Measurements from ENCODE around the gene SCARF2. TPM values are rescaled to one million over a fixed set of nuclear protein-coding genes. Genes with fewer than 3 reads are reported as not detected.
A peak's percentile ranks its signal among the peaks of the same experiment; 100 is the strongest.
"Not testable (repeated sequence)": the region's sequence is repeated elsewhere in the genome, so short reads cannot be mapped to it uniquely, and the experiment has no call there.

Gene SCARF2
- total RNA-seq, 2 experiments from 2014 or later, result 0.54 to 1.1 TPM

- Mint-ChIP-seq H3K4me1 (peaks cover 16% of the 10 kb centered on the region), H3K36me3 (no peaks in the 10 kb centered on the region), H3K4me3 (no peak overlapping the region), H3K9me3 (ENCODE audit: low read depth) (no peaks in the 10 kb centered on the region), H3K27ac (no peak overlapping the region), H3K27me3 (peaks cover 37% of the 10 kb centered on the region)
- ATAC-seq (no peak), DNase-seq (no peak)
- CTCF ChIA-PET, result interaction anchor here (0.6 to 1.4 kb wide), 2 partner anchors 21 to 31 kb away, joined by 4 read pairs; no protein-coding TSS in a partner anchor
Observed at GRCh38 chr22:20425566-20426258, 11.9 kb downstream of the SCARF2 start.

DNA sequence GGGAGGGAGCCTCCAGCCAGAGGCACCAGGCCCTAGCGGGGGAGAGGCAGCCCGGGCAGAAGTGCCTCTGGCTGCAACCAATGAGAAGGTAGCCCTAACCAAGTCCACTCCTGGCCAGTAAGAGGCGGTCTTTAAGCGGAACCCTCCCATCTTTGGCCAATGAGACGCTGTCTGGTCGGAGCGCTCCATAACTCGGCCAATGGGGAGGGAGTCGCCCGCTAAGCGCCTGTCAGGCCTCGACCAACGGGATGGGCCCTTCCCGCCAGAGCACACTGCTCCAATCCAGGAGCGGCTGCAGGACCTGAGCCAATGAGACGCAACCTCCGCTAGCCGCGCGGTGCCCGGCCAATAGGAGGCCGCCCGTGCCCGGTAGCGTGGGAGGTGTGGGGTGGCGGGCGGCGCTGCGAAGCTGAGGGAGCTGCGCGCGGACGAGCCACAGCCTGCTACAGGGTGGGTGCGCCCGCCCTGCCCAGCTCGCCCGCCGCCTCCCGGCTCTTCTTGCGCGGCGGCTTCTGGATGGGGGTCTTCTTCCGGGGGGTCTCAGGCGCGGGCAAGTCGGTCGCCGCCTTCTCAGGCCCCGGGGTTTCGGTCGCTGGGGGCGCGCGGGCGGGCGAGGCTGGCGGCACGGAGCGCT, 12.6 kb downstream of the SCARF2 start:
- peaks cover 10% of the 10 kb centered on the region for H3K4me1 Mint-ChIP-seq
- no peak overlapping the region for H3K4me3 Mint-ChIP-seq
- H3K36me3 Mint-ChIP-seq, result no peaks in the 10 kb centered on the region
- peaks cover 31% of the 10 kb centered on the region for H3K27me3 Mint-ChIP-seq
- DNase-seq (no peak), ATAC-seq (no peak)
- CTCF ChIA-PET, result interaction anchor here (0.6 to 1.4 kb wide), 2 partner anchors 22 to 32 kb away, joined by 4 read pairs; no protein-coding TSS in a partner anchor
- H3K9me3 Mint-ChIP-seq (ENCODE audit: low read depth), result no peaks in the 10 kb centered on the region
- no peak overlapping the region for H3K27ac Mint-ChIP-seq

- Mint-ChIP-seq H3K9me3 (ENCODE audit: low read depth) (no peaks in the 10 kb centered on the region), H3K27ac (no peak overlapping the region), H3K4me1 (peaks cover 7% of the 10 kb centered on the region), H3K27me3 (peaks cover 29% of the 10 kb centered on the region), H3K4me3 (no peak overlapping the region), H3K36me3 (no peaks in the 10 kb centered on the region)
- DNase-seq (no peak), ATAC-seq (no peak)
- CTCF ChIA-PET, result interaction anchor here (1.4 kb wide), 1 partner anchor 32 kb away, joined by 4 read pairs; no protein-coding TSS in a partner anchor
Observed at GRCh38 chr22:20424568-20424931, 13.1 kb downstream of the SCARF2 start.

DNA sequence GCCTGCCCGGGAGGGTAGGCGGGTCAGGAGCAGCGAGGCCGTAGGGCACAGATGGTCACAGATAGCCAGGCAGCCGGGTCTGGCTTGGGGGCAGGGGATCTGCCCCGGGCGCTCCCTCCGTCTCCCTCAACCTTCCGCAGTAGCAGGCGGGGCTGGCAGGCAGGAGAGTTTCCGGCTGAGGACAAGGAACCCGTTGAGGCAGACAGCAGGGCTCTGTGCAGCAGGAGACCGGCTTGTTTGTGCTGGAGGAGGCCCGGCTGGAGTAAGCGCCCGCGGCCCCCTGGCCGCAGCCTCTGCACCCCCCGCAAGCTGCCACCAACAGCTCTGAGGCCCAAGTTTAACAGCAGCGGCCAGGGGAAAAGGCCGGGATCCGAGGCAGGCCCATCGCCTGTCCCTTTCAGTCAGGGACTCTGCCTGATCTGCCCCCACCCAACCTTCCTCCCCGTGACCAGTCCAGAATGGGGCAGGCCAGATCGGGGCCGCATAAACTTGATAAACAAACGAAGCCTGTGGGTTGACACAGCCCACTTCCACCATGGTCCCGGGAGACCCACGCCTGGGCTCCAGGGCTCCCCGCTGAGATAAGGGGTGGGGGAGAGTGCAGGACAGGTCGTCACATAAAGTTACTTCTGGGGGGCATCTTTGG, 13.6 kb downstream of the SCARF2 start:
- CTCF ChIA-PET, result interaction anchor here (1.4 kb wide), 1 partner anchor 33 kb away, joined by 4 read pairs; no protein-coding TSS in a partner anchor
- ATAC-seq, result no peak

GRCh38 chr22:20423008-20423905, 14.4 kb downstream of the SCARF2 start:
- ATAC-seq (no peak), DNase-seq (no peak)
- Mint-ChIP-seq H3K27ac (no peak overlapping the region), H3K4me1 (peaks cover 3% of the 10 kb centered on the region), H3K27me3 (peaks cover 22% of the 10 kb centered on the region), H3K4me3 (no peak overlapping the region), H3K9me3 (ENCODE audit: low read depth) (no peaks in the 10 kb centered on the region), H3K36me3 (no peaks in the 10 kb centered on the region)
- CTCF ChIA-PET, result no interaction called here

More for the DNA sequence above, 13.6 kb downstream of the SCARF2 start:
- H3K4me3 Mint-ChIP-seq, result no peak overlapping the region
- no peaks in the 10 kb centered on the region for H3K9me3 Mint-ChIP-seq (ENCODE audit: low read depth)
- no peak for DNase-seq
- H3K27ac Mint-ChIP-seq, result no peak overlapping the region
- H3K4me1 Mint-ChIP-seq, result peaks cover 3% of the 10 kb centered on the region
- peaks cover 28% of the 10 kb centered on the region for H3K27me3 Mint-ChIP-seq
- no peaks in the 10 kb centered on the region for H3K36me3 Mint-ChIP-seq

DNA sequence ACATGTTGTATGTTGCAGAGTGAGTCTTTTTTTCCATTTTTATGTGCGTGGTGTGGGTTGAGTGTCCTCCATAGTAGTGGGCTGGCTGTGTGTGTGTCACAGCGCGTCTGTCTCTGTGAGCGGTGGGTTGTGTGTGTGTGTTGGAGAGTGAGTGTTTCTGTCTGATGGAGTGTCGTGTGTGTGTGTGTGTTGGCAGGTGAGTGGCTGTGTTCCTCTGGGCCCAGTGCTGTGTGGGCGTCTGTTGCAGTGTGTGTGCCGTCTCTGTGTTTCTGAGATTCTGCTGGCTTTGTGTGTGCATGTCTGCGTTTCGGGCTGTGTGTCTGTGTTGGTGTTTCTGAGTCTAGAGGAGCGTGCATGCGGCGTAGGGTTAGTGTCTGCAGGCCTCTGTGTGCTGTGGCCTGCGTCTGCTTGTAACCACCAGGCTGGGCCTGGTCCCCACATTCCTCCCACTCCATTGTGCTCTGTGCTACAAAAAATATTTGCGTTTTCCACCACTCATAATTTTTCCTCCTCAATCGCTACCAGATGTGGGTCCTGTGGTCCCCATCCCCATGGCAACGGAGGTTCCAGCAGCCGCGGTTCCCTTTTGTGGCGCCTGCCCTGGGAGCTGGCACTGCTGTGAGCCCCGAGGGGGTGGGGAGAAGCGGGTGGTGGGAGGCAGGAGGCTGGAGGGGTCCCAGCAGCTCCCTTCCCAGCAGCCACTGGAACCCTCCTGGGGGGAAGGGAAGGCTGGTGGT, 15.2 kb downstream of the SCARF2 start:
- H3K27me3 Mint-ChIP-seq, result peaks cover 17% of the 10 kb centered on the region
- CTCF ChIA-PET, result interaction anchor here (0.6 kb wide), 1 partner anchor 38 kb away, joined by 6 read pairs; no protein-coding TSS in a partner anchor
- H3K4me1 Mint-ChIP-seq, result peaks cover 3% of the 10 kb centered on the region
- H3K36me3 Mint-ChIP-seq, result no peaks in the 10 kb centered on the region
- no peak overlapping the region for H3K4me3 Mint-ChIP-seq
- H3K27ac Mint-ChIP-seq, result no peak overlapping the region
- ATAC-seq, result no peak
- no peaks in the 10 kb centered on the region for H3K9me3 Mint-ChIP-seq (ENCODE audit: low read depth)
- DNase-seq, result no peak

DNA sequence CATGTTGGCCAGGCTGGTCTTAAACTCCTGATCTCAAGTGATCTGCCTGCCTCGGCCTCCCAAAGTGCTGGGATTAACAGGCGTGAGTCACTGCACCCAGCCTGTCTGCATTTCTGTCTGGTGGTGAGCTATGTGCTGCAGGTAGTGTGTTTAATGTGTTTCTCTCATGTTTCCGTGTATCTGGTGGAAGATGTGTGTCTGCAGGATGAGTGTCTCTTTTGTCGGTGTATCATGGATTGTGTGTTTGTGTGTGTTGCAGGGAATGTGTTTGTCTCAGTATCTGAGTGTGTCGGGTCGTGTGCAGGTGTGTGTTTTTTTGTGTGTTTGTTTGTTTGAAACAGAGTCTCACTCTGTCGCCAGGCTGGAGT, 16.1 kb downstream of the SCARF2 start:
- Mint-ChIP-seq H3K27me3 (peaks cover 10% of the 10 kb centered on the region), H3K9me3 (ENCODE audit: low read depth) (no peaks in the 10 kb centered on the region), H3K4me1 (peaks cover 3% of the 10 kb centered on the region), H3K4me3 (no peak overlapping the region), H3K36me3 (no peaks in the 10 kb centered on the region), H3K27ac (no peak overlapping the region)
- CTCF ChIA-PET, result no interaction called here
- ATAC-seq (no peak), DNase-seq (no peak)

DNA sequence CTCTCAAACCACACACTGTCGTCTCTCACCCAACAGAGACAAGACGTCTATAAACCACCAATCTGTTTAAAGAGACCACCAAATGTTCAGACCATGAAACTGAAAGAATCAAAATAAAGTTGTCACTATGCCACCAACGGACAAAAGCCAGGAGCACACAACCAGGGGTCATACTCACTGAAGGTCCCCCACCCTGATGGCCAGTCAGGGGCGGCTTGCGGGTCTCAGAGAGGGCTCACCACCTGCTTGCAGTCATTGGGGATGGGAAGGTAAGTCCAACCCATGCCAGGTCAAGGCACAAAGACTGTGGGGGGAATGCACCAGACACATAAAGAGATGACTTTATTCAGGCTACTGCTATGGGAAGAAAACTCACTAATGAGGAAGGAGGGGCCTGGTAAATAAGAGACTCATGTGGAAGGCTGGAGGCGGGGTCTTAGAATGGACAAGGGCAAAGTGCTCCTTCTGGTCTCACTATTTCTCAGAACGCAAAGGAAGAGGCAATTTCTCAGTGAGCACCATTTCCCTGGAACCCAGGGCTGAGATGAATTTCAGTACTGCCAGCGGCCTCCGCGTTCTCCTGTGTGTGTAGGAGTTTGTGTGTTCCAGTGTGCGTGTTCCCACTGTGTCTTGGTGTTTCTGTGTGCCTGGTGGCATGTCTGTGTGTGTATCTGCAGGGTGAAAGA, 17.3 kb downstream of the SCARF2 start:
- Mint-ChIP-seq H3K27me3 (peaks cover 14% of the 10 kb centered on the region), H3K4me3 (no peak overlapping the region), H3K9me3 (ENCODE audit: low read depth) (no peaks in the 10 kb centered on the region), H3K4me1 (peaks cover 3% of the 10 kb centered on the region), H3K27ac (no peak overlapping the region), H3K36me3 (no peaks in the 10 kb centered on the region)
- CTCF ChIA-PET, result interaction anchor here (3.7 kb wide), 1 partner anchor 35 kb away, joined by 84 read pairs; no protein-coding TSS in a partner anchor
- ATAC-seq, result no peak
- DNase-seq, result no peak

GRCh38 chr22:20419664-20419951, 18.0 kb downstream of the SCARF2 start:
- DNase-seq, result no peak
- Mint-ChIP-seq H3K36me3 (no peaks in the 10 kb centered on the region), H3K4me1 (peaks cover 3% of the 10 kb centered on the region), H3K9me3 (ENCODE audit: low read depth) (no peaks in the 10 kb centered on the region), H3K4me3 (no peak overlapping the region), H3K27me3 (peaks cover 17% of the 10 kb centered on the region), H3K27ac (no peak overlapping the region)
- no peak for ATAC-seq
- CTCF ChIA-PET, result interaction anchor here (0.6 to 3.7 kb wide), 8 partner anchors 16 to 323 kb away, joined by 3 to 84 read pairs (median 14); partner anchors contain the start of genes KLHL22 and ZNF74

DNA sequence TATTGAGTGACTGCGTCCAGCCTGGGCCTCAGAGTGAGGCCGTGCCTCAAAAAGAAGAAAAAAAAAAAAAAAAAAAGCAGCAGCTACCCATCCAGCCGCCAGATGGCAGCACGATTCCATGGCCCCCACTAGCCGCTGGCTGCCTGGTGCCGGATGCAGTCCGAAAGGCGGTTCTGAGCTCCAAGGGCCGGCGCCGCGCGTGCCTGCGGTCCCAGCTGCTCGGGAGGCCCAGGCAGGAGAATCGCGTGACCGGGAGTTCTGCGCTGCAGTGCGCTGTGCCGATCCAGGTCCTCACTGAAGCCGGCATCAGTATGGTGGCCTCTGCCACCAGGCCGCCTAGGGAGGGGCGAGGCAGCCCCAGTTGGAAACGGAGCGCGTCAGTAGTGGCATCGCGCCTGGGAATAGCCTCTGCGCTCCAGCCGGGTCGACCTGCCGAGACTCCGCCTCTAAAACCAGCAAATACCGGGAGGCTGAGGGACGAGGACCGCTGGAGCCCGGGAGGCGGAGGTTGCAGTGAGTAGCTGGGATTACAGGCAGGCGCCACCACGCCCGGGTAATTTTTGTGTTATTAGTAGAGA, 19.3 kb downstream of the SCARF2 start:
- DNase-seq (peak; percentile 80), ATAC-seq (peak; percentile 90)
- Mint-ChIP-seq H3K36me3 (no peaks in the 10 kb centered on the region), H3K9me3 (ENCODE audit: low read depth) (no peaks in the 10 kb centered on the region), H3K27me3 (peaks cover 15% of the 10 kb centered on the region), H3K27ac (no peak overlapping the region), H3K4me1 (peaks cover 3% of the 10 kb centered on the region), H3K4me3 (peak overlapping the region; percentile 51)
- CTCF ChIA-PET, result interaction anchor here (0.6 to 3.7 kb wide), 50 partner anchors 9 to 1534 kb away, joined by 3 to 84 read pairs (median 4); partner anchors contain the start of genes DGCR6L, KLHL22, MED15 and PPM1F

DNA sequence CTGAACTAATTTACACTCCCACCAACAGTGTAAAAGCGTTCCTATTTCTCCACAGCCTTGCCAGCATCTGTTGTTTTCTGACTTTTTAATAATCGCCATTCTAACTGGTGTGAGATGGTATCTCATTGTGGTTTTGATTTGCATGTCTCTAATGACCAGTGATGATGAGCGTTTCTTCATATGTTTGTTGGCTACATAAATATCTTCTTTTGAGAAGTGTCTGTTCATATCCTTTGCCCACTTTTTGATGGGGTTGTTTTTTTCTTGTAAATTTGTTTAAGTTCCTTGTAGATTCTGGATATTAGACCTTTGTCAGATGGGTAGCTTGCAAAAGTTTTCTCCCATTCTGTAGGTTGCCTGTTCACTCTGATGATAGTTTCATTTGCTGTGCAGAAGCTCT, 21.9 kb downstream of the SCARF2 start:
- CTCF ChIA-PET, ATAC-seq: not testable (repeated sequence)
- peaks cover 15% of the 10 kb centered on the region for H3K27me3 Mint-ChIP-seq

GRCh38 chr22:20415241-20415640, 22.4 kb downstream of the SCARF2 start:
- CTCF ChIA-PET; H3K27ac Mint-ChIP-seq; H3K9me3 Mint-ChIP-seq (ENCODE audit: low read depth); H3K4me3 Mint-ChIP-seq; H3K4me1 Mint-ChIP-seq; ATAC-seq; DNase-seq; H3K36me3 Mint-ChIP-seq: not testable (repeated sequence)
- H3K27me3 Mint-ChIP-seq, result peaks cover 15% of the 10 kb centered on the region

More for the DNA sequence above, 21.9 kb downstream of the SCARF2 start:
- H3K9me3 Mint-ChIP-seq (ENCODE audit: low read depth); H3K4me3 Mint-ChIP-seq; H3K27ac Mint-ChIP-seq; DNase-seq; H3K36me3 Mint-ChIP-seq; H3K4me1 Mint-ChIP-seq: not testable (repeated sequence)

All from activated CD8-positive, alpha-beta memory T cell treated with anti-CD3 and anti-CD28 coated beads, Interleukin-2, amount 10 ng/mL, durations not matched to agents 7 days and 5 days (primary cell).